AG09319 (cell line): ENCODE data around the gene GALNT2.

ENCODE experiments used
- DNase-seq: peaks from one replicate; pipeline ENCODE4 v3.0.0-alpha.2; 2010; ENCODE audit warnings: low read depth; ENCODE audit errors: extremely low read depth
- TF ChIP-seq, protein P1 (sequence below): IDR thresholded peaks from 2 replicates; pipeline ENCODE4 v1.5.1; 2011; ENCODE audit warnings: low read depth, mild to moderate bottlenecking, inconsistent platforms, low read length, moderate library complexity

GALNT2 gene

DNA sequence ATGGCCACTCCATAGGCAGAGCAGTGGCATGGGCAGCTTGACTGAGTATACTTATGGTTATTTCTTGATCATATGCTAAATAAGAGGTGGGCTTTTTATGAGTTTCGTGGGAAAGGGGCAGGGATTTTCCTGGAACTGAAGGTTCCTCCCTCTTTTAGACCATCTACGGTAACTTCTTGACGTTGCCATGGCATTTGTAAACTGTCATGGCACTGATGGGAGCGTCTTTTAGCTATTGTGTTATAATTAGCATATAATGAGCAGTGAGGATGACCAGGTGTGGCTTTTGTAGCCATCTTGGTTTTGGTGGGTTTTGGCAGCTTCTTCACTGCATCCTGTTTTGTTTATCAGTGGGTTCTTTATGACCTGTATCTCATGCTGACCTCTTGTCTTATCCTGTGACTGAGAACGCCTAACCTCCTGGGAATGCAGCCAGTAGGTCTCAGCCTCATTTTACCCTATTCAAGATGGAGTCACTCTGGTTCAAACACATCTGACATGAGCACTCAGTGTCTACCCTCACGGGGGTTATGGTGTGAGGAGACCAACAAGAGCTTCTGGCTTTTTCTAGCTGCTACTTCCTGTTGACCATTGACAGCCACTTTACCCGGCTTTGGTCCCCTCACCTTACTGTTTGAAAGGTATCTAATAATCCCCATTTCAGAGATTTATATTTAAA is 71.7 kb downstream of the GALNT2 start:
- TF ChIP-seq, protein P1, sequence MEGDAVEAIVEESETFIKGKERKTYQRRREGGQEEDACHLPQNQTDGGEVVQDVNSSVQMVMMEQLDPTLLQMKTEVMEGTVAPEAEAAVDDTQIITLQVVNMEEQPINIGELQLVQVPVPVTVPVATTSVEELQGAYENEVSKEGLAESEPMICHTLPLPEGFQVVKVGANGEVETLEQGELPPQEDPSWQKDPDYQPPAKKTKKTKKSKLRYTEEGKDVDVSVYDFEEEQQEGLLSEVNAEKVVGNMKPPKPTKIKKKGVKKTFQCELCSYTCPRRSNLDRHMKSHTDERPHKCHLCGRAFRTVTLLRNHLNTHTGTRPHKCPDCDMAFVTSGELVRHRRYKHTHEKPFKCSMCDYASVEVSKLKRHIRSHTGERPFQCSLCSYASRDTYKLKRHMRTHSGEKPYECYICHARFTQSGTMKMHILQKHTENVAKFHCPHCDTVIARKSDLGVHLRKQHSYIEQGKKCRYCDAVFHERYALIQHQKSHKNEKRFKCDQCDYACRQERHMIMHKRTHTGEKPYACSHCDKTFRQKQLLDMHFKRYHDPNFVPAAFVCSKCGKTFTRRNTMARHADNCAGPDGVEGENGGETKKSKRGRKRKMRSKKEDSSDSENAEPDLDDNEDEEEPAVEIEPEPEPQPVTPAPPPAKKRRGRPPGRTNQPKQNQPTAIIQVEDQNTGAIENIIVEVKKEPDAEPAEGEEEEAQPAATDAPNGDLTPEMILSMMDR = no peak

DNA sequence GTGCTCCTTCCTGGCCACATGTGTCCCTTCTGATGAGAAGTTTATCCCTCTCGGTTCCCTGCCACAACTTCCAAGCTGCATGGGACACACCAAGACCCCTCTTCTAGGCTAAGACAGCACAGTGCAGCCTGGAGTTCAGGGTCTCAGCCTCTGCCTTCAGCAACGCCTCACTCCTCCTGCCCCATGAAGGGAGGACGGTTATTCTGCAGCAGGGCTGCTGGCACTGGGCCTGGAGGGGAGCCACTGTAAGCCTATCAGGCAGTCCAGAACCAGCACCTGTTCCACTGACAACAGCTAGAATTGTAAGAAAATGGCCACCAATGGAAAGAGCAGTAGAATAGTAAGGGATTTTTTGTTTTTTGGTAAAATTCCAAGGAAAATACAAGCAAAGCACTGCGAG is 72.3 kb downstream of the GALNT2 start:
- no peak for DNase-seq
- TF ChIP-seq, protein P1 = no peak

More for the DNA sequence above, 71.7 kb downstream of the GALNT2 start:
- DNase-seq = no peak

- TF ChIP-seq, protein P1 = no peak
These were observed 72.7 kb downstream of the GALNT2 start for GRCh38 chr1:230139741-230140140.

DNA sequence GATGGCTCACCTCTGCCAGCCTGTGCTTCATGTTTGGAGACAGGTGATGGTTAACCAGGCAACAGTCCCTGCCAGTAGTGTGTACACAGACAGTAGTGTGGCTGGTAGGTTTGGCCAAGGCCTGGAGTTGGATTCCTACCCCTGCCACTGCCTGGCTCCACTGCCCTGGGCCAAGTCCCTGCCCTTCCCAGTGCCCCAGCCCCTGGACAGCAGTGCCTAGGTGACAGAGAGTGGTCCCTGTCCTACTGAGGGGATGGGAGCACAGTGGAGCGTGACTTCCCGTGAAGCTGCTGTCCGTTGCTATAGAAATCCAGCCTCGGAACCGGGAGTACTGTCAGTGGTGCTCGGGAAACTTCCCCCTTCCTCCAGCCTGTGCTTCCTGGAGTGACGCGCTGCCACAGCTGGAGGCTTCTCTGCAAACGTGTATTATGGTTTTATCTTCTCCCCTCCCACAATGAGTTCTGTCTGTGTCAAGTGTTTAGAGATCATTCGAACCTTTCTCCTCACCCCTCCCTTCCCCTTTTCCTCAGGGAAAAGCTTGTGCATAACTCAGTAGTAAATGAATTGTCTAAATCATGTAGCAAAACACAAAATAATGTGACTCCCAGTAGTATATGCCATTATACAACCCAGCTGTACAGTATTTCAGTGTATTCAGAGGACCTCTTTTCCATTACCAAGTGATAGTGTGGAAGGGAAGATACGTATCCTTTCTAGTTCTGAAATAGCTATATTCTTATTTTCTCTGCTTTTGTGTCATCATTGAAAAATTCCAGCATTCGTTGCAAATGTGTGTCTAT is 73.4 kb downstream of the GALNT2 start:
- no peak for DNase-seq
- TF ChIP-seq, protein P1 = no peak

More at GRCh38 chr1:230139741-230140140, 72.7 kb downstream of the GALNT2 start:
- no peak for DNase-seq

- TF ChIP-seq, protein P1 = no peak
- no peak for DNase-seq
These were observed 74.1 kb downstream of the GALNT2 start for GRCh38 chr1:230141021-230141648.

DNA sequence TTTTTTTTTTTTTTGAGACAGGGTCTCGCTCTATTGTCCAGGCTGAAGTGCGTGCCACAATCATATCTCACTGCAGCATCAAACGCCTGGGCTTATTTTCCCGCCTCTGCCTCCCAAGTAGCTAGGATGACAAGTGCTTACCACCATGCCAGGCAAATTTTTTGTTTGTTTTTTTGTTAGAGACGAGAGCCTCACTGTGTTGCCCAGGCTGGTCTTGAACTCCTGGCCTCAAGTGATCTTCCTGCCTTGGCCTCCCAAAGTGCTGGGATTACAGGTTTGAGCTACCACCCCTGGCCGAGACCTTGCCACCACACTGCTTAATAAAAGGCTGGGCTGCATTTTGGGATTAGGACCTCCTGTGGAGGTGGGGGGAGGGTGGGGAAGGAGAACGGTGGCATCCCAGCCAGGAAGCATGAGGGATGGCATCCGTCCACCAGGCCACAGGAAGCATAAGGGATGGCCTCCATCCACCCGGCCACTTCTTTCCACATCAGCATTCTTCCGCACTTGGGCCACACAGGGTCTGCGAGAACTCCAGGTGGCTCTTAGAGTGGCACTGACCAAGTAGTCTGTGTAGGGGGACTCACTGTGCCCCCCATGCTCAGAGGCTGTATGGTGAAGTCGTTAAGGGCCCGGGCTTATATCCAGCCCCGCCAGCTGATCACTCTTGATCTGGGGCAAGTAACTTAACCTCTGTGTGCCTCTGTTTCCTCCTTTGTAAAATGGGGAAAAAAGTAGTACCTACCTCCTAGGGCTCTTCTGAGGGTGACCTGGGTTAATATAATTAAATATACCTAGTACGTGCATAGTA is 75.0 kb downstream of the GALNT2 start:
- no peak for DNase-seq
- TF ChIP-seq, protein P1 = no peak
